ENCODE results near the gene TMPRSS6.
A peak's percentile ranks its signal among the peaks of the same experiment; 100 is the strongest.
"Not testable (repeated sequence)": the region's sequence is repeated elsewhere in the genome, so short reads cannot be mapped to it uniquely, and the experiment has no call there.

Gene TMPRSS6

DNA sequence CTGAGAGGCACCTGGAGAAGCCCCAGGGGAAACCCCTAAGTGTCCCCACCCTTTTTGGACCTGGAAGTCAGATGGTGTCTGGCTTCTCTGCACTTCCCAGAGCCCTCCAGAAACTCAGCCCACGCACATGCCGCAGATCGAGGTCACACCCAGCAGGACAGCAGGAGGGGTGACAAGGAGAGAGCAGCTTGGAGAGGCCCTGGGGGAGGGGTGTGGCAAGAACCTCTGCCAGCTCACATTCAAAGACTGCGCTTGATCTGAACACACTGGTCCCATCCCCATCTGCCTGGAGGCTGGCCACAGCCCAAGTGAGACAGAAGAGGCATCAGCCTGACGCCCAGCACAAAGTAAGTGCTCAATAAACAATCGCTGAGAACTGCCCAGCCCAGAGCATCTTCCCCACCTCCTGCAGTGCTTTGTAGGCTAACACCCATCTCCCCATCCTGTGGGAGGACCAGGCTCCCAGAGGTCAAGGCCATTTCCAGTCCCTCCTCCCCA lies 21.4 kb downstream of the TMPRSS6 start:
- DNase-seq (ENCODE audit: low spot score) = no peak

DNA sequence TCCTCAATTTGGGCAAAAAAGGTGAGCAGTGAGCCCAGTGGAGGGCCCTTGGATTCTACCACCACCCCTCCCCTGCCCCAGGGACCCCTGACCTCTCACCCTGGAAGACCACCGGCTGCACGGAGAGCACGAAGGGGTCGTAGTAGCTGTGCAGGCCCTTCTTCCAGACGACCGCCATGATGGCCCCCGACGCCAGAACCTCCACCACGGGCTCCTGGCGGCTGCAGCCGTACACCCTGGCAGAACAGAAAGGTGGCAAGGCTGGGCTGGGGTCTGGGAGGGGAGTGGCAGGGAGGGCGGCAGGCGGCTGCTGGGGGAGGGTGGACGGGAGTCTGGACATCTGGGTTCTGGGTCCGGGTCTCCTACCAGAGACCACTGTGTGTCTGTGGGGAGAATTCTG lies 23.3 kb downstream of the TMPRSS6 start:
- no peak for DNase-seq (ENCODE audit: low spot score)

DNA sequence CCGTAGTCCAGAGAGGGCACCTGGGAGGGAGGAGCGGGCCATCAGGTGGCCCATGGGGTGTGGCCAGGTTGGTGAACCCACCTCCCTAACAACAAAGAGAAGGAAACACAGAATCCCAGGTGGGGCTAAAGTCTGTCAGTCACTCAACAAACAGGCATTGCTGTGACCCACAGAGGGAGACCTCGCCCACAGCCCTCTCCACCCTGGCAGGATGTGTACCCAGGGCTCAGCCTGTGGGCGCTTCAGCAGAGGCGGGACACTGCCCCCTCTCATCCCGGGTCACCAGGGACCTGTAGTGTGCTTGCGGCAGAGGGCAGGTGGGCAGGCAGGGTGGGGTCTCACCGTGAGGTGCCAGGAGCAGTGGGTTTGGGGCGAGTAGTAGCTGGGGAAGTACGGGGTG lies 25.1 kb downstream of the TMPRSS6 start:
- no peak for DNase-seq (ENCODE audit: low spot score)

DNA sequence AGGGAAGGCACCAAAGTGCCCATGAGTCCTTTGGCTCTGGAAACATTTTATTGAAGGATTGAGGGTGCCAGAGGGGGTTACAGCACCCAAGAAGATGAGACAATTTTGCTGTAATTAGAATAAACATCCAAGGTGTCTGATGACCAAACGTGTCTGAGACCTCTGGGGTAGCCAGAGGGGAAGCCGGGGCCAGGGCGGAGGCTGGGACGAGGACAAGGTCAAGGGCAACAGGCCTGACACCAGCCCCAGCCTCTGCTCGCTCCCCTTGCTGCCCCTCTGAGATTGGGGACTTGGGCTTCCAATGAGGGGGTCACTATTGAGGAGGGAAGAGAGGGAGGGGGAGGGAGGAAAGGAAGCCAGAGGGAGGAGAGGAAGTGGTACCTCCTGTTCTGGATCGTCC lies 25.6 kb downstream of the TMPRSS6 start:
- no peak for DNase-seq (ENCODE audit: low spot score)

DNA sequence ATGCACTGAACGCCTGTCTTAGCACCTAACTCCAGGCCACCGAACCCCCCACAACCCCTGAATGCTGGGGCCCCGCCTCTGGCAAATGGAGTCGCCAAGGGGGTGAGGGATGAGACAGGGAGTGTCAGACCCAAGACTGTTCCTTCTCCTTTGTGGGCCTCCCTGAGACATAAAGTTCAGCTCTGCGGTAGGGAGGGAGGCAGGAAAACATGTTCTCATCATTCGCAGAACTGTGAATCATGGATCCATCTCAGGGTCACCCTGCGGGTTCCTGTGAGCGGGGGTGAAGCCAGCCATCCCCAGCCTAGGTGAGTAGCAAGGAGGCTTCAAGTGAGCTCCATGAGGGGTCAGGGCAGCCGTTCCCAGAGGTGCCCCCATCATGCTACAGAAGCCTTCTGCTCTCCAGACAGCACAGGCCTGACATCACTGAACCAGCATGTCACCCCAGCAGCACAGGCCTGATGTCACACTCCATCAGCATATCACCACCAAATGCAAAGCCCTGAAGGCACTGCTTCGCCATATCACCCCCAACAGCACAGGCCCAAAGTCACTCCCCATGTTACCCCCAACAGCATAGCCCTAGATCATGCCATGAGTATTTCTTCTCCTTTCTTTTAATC lies 27.2 kb downstream of the TMPRSS6 start:
- DNase-seq (ENCODE audit: low spot score) = no peak

DNA sequence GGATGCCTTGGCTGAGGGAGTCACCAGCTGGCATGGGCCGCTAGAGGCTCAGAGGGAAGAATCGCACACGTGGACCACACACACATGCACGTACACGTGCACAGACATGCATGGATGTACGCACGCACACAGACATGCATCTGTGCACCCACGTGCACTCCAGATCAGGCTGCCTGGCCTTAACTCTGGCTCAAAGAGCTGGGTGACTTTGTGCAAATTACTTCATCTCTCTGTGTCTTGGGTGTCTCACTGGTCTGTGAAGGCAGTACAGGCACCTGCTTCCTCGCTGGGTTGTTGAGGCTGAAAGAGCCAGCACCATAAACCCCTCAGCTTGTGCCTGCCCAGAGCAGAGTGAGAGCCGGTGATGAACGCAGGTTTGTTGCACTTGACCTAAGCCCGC lies 28.7 kb downstream of the TMPRSS6 start:
- DNase-seq (ENCODE audit: low spot score) = no peak

DNA sequence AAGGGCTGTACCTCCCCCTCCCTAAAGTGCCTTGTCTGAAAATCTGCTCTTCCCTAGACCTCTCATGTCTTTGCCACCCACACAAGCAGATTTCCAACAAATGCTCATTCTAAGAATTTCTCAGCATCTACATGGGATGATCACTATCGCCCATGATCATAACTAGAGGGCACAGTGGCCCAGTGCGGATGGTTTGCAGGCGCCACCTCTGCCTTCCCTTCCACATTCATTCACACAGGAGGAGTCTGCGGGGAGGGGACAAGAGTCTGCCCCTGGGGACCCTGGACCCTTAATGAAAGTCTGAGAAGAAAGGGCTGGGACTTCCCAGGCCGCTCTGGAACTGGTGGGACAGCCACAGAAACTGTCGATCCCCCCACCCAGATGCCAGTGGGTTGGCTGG lies 29.1 kb downstream of the TMPRSS6 start:
- no peak for DNase-seq (ENCODE audit: low spot score)

DNA sequence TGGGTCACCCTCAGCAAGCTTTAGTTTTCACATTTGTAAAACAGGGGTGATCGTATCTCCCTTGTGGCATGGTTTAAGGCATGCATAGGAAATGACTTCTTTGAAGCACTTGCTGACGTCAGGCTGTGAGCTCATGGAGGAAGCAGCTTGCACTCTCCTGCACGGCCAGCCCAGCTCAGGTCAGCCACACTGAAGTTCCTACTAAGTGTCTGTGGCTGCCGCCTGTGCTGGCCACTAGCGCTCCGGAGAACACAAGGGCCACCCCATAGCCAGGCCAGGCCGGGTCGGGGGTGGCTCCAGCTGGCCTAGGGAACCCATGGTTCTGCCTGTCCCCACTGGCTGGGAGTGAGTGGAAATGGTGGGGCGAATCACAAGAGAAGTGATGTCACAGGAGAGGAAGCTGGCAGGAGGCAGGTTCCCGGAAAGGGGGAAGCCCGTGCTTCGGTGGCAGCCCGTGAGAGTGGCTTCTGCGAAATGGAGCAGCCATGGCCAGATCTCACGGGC lies 29.8 kb downstream of the TMPRSS6 start:
- peak; percentile 29 for DNase-seq (ENCODE audit: low spot score)

DNA sequence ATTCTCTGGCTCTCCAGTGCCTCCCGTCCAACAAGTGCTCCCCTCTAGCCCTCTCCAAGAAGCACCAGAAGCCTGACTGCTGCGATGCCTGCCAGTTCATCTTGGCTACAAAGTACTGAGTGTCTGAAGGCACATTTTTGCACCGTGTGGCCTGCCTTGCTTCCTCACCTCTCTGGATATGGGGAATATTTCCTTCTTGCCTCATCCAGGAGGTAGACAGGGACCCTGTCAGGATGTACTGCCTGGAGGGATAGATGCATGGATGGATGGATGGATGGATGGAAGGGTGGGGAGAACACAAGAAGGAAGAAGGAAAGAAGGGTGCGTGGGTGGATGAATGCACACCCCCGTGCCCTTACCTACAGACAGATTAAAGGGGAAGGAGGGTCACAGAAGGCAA lies 30.4 kb downstream of the TMPRSS6 start:
- DNase-seq (ENCODE audit: low spot score) = no peak

DNA sequence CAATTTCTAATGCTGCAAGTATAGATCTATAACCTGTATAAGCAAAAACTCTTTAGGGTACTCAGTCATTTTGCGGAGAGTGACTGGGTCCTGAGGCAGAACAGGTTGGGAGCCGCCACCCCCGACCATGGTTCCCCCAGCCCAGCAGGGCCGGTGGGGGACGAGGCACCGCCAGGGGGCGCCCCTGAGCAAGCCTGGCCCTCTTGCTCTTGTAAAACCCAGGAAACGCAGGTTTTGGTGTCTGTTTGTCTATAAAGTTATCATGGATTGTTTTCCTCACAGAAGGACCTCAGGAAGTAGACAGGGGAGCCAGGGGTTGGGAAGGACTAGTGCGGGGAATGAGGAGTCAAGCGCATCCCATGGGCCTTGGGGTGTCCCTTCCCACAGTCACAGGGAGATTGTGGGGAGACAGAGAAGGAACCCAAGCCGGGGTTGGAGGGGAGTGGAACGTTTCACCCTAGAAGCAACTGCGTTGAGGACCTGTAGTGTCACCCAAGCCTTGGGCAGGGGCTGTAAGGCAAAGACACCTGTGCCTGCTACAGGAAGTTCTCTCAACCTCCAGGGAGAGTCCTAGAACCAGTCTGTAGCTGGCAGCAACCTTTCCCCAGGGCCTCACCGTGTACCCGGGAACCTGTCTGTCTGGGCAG lies 31.6 kb downstream of the TMPRSS6 start:
- peak; percentile 88 for DNase-seq (ENCODE audit: low spot score)

DNA sequence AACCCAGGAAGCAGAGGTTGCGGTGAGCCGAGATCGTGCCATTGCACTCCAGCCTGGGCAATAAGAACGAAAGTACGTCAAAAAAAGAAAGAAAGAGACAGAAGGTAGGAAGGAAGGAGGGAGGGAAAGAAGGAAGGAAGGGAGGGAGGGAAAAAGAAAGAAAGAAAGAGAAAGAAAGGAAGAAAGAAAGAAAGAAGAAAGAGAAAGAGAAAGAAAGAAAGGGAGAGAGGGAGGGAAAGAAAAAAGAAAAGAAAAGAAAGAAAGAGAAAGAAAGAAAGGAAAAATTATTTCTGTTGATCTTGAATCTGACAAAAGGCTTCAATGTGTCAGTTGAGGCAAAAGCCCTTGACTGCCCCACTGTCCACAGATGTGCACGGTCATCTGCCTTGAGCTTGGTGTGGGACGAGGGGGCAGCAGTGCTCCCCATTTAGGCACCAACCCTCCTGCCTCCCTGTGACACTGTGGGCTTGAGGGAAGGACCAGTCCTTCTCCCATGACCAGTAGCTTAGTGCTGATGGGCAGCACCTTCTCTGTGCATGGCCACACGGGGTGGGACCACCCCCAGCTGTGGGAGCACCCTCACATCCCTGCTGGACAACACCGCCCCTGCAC lies 33.6 kb downstream of the TMPRSS6 start:
- no peak for DNase-seq (ENCODE audit: low spot score)

DNA sequence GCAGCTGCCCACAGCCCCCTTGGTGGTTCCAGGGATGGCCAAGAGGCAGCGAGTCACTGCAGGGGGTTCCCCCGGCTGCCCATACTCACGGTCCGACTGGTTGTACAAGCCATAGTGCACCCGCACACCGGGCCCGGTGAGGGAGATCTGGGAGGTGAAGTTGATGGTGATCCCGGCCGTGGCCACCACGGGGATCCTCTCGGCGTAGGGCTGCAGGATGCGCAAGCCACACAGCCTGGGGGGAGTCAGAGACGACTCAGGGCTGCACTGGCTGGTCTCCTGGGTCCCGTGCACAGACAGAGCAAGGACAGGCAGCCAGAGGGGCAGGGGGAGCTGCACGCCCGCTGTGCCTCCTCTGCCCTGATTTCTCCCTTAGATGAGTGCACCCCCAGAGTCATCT lies 34.5 kb downstream of the TMPRSS6 start:
- DNase-seq (ENCODE audit: low spot score) = no peak

DNA sequence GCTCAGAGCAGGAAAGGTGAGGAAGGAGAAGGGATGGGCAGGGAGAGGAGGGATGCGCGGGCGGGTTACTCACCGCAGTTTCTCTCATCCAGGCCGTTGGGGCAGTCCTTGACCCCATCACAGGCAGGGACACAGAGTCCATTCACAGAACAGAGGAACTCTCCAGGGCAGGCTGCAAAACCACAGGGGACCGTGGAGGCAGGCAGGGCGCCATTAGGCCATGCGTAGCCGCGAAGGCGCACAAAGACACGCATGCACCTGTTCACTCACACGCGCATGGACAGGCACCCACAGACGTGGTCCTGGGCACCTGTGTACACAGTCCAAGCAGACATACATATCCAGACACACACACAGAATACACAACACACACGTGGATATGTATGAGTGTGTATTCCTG lies 35.0 kb downstream of the TMPRSS6 start:
- DNase-seq (ENCODE audit: low spot score) = no peak

DNA sequence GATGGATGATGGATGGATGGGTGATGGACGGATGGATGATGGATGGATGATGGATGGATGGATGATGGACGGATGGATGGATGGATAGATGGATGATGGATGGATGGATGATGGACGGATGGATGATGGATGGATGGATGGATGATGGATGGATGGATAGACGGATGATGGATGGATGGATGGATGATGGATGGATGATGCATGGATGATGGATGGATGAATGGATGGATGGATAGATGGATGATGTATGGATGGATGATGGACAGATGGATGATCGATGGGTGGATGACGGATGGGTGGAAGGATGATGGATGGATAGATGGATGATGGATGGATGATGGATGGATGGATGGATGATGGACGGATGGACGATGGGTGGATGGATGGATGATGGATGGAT lies 36.8 kb downstream of the TMPRSS6 start:
- no peak for DNase-seq (ENCODE audit: low spot score)

DNA sequence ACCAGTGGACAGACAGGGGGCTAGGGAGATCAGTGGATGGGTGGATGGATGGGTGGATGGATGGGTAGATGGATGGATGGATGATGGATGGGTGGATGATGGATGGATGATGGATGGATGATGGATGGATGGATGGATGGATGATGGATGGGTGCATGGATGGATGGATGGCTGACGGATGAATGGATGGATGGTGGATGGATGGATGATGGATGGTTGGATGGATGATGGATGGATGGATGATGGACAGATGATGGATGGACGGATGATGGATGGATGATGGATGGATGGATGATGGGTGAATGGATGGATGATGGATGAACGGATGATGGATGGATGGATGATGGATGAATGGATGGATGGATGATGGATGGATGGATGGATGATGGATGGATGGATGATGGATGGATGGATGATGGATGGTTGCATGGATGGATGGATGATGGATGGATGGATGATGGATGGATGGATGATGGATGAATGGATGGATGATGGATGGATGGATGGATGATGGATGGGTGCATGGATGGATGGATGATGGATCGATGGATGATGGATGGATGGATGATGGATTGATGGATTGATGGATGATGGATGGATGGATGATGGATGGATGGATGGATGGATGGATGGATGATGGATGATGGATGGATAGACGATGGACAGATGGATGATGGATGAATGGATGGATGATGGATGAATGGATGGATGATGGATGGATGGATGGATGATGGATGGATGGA lies 37.5 kb downstream of the TMPRSS6 start:
- DNase-seq (ENCODE audit: low spot score) = not testable (repeated sequence)

DNA sequence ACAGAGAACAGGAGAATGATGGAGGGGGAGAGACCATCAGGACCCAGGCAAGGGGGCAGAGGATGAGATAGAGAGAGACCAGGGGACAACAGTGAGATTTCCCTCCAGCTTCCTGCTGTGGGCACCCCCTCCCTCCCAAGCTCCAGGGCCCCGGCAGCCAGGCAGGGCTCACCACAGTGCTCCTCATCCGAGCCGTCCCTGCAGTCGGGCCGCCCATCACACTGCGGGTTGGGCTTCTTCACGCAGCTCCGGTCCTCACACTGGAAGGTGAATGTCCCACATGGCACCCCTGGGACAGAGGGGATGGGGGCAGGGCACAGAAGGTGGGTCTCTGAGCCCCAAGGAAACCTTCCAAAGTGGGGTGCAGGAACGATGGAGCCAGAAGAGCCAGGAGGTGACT lies 38.8 kb downstream of the TMPRSS6 start:
- no peak for DNase-seq (ENCODE audit: low spot score)

DNA sequence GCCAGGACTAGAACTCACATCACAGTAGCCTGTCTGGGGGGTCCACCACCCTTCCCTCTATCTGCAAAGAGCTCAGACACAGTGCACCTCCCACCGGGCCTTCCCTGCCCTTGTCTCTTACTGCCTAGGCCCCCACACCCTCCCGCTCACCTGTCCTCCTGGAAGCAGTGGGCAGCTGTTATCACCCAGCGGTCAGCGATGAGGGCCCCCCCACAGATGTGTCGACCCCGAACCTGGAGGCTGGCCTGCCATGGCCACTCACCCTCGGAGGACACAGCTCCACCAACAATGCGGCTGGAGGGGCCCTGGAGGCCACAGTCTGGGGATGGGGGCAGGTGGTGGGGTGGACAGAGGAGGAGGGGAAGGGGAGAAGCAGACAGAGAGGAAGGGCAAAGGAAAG lies 39.2 kb downstream of the TMPRSS6 start:
- DNase-seq (ENCODE audit: low spot score) = no peak

DNA sequence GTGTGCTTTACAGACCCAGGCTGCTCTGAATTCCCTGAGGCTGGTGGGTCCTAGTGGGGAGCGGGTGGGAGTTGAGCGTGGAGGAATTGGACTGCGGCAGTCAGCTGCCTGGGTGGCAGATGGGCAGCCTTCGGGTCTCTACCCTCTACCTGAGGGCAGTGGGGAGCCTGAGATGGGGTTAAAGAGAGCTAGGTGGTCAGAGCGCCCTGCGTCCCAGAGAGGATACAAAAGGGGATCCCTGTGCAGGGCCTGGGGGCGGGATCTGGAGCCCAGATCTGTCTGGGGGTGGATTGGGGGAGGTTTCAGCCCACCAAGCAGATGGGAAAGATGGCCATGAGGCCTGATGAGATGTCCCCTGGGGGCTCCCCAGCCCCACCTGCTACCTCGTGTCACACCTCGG lies 39.8 kb downstream of the TMPRSS6 start:
- DNase-seq (ENCODE audit: low spot score) = no peak

DNA sequence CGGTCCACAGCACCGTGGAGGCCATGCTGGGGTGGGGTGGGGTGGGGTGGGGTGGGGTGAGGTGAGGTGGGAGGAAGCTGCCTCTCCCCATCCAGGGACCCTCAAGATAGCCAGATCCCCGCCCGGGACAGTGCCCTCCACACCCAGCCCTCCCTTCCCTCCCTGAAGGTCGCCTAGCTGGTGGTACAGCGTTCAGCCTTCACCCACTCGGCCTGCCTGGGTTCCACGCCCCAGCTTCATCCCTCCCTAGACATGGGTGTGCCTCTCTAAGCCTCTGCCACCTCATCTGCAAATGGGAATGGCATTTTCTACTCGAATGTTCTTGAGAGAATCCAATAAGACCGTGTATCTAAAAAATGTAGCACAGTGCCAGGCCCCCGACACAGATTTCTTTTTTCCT lies 40.2 kb downstream of the TMPRSS6 start:
- no peak for DNase-seq (ENCODE audit: low spot score)

DNA sequence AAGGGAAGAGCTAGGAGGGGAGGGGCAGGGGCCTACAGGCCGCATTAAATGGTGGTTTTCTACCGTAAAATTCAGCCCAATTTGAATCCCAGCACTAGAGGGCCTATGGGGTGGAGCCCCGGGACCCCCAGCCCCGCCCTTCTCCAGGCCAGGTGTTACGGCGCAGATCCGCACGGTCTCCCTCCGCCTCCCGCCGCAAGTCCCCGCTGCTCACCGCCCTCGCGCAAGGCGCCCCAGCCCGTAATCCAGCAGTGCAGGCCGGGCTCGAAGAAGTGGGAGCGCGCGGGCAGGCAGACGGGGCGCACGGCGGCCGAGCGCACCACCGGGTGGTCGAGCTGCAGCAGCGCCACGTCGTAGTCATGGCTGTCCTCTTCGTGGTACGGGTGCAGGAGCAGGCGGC lies 40.7 kb downstream of the TMPRSS6 start:
- no peak for DNase-seq (ENCODE audit: low spot score)

DNA sequence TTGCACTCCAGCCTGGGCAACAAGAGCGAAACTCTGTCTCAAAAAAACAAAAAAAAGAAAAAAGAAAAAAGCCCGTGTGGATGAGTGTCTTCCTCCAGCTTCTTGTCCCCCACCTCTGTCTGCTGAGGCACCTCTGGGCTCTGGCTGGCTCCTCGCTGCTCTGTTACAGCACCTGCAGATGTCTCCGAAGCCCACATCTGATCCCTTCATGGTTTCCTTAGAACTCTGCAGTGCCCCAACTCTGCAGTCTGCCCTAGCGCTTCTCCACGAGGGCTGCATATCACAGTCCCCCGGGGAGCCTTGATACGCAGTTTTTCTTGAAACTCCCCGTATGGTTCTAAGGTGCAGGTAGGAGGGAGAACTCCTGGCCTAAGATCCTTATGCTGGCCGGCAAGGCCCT lies 42.1 kb downstream of the TMPRSS6 start:
- DNase-seq (ENCODE audit: low spot score) = no peak

DNA sequence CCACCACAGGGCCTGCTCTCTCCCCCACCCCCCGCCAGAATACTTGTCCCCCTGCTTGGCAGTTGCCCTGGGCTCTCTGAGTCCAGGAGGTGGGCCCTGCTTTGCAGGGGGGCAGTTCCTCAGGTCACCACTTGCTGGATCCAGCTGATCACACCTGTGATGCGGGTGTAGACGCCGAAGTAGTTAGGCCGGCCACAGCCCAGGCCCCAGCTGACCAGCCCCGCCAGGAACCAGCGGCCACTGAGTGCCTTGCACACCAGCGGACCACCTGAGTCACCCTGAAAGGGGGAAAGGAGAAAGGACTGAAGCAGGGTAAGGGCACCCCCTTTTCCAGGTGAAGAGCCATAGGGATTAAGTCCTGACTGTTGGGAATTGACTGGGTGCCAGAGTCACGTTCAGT lies 43.6 kb downstream of the TMPRSS6 start:
- no peak for DNase-seq (ENCODE audit: low spot score)

DNA sequence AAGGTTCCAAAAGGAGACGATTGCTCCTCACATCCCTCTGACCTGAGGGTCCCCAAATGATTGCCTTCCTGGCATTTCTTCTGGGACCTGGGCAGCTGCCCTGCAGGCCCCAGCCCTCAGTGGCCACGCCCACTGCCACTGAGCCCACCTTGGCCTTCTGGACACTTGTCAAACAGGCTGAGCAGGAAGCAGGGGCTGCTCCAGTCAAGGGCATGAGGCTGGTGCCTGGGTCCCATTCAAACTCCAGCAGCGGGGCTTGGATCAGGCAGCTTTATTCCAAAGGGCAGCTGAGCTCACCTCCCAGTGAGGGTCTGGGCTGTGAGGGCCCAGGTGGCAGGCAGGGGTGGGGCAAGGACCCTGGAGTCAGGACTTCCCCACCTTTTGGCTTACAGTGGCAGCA lies 44.3 kb downstream of the TMPRSS6 start:
- DNase-seq (ENCODE audit: low spot score) = no peak
